C4-2B (cell line): ENCODE measurements around the gene GID8.

Experiments used
- H3K27ac ChIP-seq: fragments of 450-650 bp; 2 replicates; pipeline ENCODE4 v1.5.1; 2017
- ZFX ChIP-seq: fragments of 450-650 bp; IDR thresholded peaks from 2 replicates; pipeline ENCODE4 v1.6.1; 2017
- TF ChIP-seq, protein P1 (sequence below): fragments of 450-650 bp; conservative IDR thresholded peaks from 2 replicates; pipeline ENCODE4 v1.5.1; 2017; ENCODE audit warnings: mild to moderate bottlenecking

Gene GID8

DNA sequence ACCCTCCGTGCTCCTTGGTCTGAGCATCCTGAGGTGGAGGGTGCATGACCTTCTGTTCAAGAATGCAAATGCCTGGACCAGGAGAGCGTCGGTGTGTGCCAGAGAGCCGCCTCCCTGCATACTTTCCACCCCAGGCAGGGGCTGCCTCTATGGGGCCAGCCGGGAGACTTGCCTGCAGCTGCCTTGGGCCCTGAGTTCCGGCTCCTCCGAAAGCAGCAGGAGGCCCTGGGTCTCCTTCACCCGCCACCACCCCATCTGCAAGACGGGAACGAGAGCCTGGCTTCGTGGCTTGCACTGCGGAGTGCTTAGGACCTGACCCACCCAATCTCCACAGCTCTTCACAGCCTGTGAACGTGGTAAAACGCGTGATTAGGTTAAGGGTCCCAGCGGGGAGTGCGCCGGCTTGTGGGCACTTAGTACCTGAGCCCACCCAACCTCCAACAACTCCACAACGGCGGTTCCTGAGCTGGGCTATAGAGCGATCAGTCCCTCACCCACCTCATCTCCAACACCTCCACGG is 52.4 kb downstream of the GID8 start:
- TF ChIP-seq, protein P1, sequence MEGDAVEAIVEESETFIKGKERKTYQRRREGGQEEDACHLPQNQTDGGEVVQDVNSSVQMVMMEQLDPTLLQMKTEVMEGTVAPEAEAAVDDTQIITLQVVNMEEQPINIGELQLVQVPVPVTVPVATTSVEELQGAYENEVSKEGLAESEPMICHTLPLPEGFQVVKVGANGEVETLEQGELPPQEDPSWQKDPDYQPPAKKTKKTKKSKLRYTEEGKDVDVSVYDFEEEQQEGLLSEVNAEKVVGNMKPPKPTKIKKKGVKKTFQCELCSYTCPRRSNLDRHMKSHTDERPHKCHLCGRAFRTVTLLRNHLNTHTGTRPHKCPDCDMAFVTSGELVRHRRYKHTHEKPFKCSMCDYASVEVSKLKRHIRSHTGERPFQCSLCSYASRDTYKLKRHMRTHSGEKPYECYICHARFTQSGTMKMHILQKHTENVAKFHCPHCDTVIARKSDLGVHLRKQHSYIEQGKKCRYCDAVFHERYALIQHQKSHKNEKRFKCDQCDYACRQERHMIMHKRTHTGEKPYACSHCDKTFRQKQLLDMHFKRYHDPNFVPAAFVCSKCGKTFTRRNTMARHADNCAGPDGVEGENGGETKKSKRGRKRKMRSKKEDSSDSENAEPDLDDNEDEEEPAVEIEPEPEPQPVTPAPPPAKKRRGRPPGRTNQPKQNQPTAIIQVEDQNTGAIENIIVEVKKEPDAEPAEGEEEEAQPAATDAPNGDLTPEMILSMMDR, result no peak
- no peak for TF ChIP-seq ZFX
- no peak overlapping the region for H3K27ac ChIP-seq

DNA sequence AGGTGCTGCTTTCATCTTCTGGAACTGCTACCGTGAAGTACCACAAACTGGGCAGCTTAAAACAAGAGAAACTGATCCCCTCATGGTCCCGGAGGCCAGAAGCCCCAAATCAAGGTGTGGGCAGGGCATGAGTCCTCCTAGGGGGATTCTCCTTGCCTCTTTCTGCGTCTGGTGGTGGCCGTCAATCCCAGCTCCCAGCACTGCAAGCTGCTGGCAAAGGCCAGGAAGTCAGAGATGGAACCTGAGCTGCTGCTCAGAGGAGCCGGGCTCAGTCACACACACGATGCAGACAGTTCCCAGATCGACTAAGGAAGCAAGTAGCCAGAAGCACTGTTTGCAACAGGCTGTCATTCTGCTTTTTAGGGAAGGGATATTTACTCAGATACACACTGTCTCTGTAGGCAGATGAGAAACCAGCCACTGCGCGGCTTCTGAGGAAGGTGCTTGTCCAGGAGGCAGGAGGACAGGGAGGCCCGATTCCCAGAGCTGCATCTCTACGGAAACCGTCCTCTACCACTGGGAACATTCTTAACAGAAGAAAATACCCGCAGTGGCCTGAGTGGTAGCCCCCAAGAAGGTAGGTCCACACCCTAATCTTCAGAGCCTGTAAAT is 53.4 kb downstream of the GID8 start:
- TF ChIP-seq, protein P1, result no peak
- TF ChIP-seq ZFX, result no peak
- H3K27ac ChIP-seq, result no peak overlapping the region

DNA sequence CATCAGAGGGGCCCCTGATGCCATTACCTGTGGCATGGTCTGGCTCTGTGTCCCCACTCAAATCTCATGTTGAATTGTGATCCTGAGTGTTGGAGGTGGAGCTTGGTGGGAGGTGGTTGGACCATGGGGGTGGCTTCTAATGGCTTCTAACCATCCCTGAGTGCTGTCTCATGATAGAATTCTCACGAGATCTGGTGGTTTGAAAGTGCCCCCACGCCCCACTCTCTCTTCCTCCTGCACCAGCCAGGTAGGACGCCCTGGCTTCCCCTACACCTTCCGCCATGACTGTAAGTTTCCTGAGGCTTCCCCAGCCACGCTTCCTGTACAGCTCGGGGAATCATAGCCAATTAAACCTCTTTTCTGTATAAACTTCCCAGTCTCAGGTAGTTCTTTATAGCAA is 53.9 kb downstream of the GID8 start:
- H3K27ac ChIP-seq, result no peak overlapping the region
- TF ChIP-seq, protein P1, result no peak
- no peak for TF ChIP-seq ZFX

DNA sequence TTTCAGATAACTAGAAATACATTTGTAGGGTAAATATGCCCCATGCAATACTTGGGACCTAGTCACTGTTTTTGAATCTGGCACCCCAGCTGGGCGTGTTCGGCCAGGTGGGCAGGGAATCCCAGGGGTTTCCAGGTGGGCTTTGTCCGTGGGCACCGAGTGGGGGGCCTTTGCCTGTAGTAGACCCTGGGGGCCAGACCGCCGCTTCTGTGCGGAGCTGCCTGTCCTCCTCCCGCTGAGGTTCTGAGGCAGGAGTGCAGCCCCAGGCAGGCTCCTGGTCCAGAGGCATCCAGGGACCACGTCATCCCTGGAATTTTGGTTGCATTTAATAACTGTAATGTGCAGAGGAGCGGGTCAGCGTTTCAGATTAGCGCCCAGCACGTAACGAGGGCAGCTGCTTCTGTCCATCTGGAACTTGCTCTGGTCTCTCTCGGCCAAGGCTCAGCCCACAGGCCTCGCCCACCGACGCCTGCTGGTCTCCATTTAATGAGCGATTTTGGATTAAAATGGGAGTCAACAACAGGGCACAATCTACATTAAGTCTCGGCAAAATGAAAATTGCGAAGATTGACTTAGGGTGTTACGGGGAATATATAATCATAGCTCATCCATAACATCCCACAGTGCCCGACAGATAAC is 56.0 kb downstream of the GID8 start:
- TF ChIP-seq ZFX, result no peak
- TF ChIP-seq, protein P1, result no peak
- H3K27ac ChIP-seq, result no peak overlapping the region

DNA sequence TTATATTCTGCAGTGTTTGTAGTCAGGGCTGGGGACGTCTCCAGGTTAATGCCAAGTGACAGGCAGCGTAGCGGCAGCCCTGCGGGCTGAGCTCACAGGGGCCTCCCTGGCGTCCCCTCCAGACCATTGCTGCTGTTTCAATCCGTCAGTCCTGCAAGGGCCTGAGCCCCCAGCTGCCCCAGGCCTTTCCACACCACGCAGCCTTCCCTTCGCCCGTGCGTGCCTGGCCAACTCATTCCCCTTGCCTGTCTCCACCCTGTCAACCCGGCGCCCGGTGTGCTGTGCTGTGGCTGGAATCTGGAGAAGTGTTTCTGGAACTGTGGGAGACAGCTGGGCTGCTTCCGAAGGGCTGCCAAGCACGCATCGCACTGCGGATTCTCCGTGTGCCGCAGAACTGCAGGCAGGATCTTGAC is 56.9 kb downstream of the GID8 start:
- TF ChIP-seq, protein P1, result no peak
- no peak for TF ChIP-seq ZFX
- H3K27ac ChIP-seq, result no peak overlapping the region

DNA sequence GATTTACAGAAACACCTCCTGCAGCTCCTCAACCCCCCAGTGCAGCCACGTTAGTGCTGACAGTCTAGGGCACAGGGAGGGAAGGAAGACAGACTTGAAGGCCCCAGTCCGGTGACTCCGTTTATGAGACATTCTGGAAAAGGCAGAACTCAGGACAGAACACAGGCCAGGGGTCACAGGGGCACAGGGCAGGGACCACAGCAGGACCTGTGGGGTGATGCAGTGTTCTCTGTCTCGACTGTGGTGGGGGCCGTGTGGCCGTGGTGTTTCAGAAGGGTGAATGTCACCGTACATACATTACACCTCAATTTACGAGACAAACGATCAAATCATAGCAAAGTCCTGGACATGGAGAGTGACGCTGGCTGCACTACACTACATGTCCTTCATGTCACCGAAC is 57.5 kb downstream of the GID8 start:
- TF ChIP-seq ZFX, result no peak
- TF ChIP-seq, protein P1, result no peak
- H3K27ac ChIP-seq, result no peak overlapping the region

DNA sequence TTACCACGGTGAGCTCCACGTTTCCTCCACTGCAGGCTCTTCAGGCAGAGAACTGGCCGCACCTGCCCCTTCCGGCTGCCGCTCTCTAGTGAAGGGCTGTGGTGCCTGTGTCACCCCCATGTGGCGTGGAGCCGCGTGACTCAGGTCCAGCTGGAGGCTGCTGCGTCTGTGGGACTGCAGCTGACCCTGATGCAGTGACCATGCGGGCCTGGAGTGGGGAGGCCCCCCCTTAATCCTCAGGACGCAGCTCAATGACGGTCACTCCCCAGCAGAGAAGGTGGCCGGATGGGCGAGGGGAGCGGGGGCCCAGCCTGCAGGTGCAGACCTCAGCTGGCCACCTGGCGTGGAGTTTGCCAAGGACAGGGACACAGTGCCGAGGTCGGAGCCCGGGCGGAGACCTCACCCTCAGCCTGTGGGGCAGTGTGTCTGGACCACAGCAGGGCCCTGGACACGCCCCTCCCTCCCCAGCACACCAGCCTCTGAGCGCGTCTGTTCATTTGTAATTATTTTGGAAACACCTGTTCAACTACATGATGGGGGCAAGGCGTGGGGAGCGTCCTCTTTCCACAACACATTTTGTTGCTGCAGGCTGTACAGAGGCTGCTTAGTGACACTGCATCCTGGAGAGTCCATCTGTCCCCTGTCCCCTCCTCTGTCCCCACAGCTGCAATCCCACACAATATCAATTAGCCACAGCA is 58.1 kb downstream of the GID8 start:
- TF ChIP-seq, protein P1, result no peak
- TF ChIP-seq ZFX, result no peak
- H3K27ac ChIP-seq, result no peak overlapping the region
